GM23338 (cell line): ENCODE data around the gene PTPRJ. TPM values are rescaled to one million over a fixed set of nuclear protein-coding genes. Genes with fewer than 3 reads are reported as not detected.

Experiments
- ATAC-seq: fragments of 200-7000 bp; cut with Tn5 transposase; 3 replicates; pipeline ENCODE4 v1.9.1; 2020
- DNase-seq: peaks from one replicate; pipeline ENCODE4 v3.0.0-alpha.2; 2015; ENCODE audit warnings: low spot score
- H2AFZ ChIP-seq: fragments of 200-600 bp; sonication (generic); 2 replicates; pipeline ENCODE4 v1.8.0; 2016; ENCODE audit warnings: antibody characterized with exemption, mild to moderate bottlenecking, moderate library complexity
- H3F3A ChIP-seq: fragments of 200-600 bp; sonication (generic); replicated peaks from 2 replicates; pipeline ENCODE4 v1.8.0; 2017; ENCODE audit warnings: antibody characterized with exemption, mixed run types, low read depth
- H3K27ac ChIP-seq: fragments of 200-600 bp; sonication (generic); 2 replicates; pipeline ENCODE4 v1.6.1; 2016; ENCODE audit warnings: low read depth
- H3K27me3 ChIP-seq: fragments of 200-600 bp; sonication (generic); 2 replicates; pipeline ENCODE4 v1.8.0; 2016; ENCODE audit warnings: mild to moderate bottlenecking, mixed run types, moderate library complexity; ENCODE audit not compliant: insufficient read depth
- H3K36me3 ChIP-seq: fragments of 200-600 bp; sonication (generic); 2 replicates; pipeline ENCODE4 v1.8.0; 2016; ENCODE audit warnings: mild to moderate bottlenecking; ENCODE audit not compliant: insufficient read depth
- H3K4me1 ChIP-seq: fragments of 200-600 bp; sonication (generic); 2 replicates; pipeline ENCODE4 v1.8.0; 2016; ENCODE audit warnings: mild to moderate bottlenecking, moderate library complexity; ENCODE audit not compliant: insufficient read depth
- H3K4me2 ChIP-seq: fragments of 200-600 bp; sonication (generic); 2 replicates; pipeline ENCODE4 v1.7.1; 2017; ENCODE audit warnings: mixed run types
- H3K4me3 ChIP-seq: fragments of 200-600 bp; sonication (generic); 2 replicates; pipeline ENCODE4 v1.6.1; 2016; ENCODE audit warnings: mixed run types
- H3K79me2 ChIP-seq: fragments of 200-600 bp; sonication (generic); replicated peaks from 2 replicates; pipeline ENCODE4 v1.8.0; 2017; ENCODE audit warnings: mild to moderate bottlenecking; ENCODE audit not compliant: insufficient read depth
- H3K9me2 ChIP-seq: fragments of 200-600 bp; sonication (generic); 2 replicates; pipeline ENCODE4 v1.8.0; 2017; ENCODE audit not compliant: insufficient read depth
- H4K20me1 ChIP-seq: fragments of 200-600 bp; sonication (generic); replicated peaks from 2 replicates; pipeline ENCODE4 v1.8.0; 2017; ENCODE audit warnings: mild to moderate bottlenecking; ENCODE audit not compliant: insufficient read depth
- H3K27ac Mint-ChIP-seq: 2 replicates; pipeline ENCODE4 v1.8.0; 2020; ENCODE audit warnings: inconsistent platforms, mild to moderate bottlenecking, moderate library complexity, mixed read lengths
- H3K27me3 Mint-ChIP-seq: 3 replicates; pipeline ENCODE4 v1.8.0; 2022; ENCODE audit warnings: low read depth, mild to moderate bottlenecking, moderate library complexity, mixed read lengths, inconsistent platforms; ENCODE audit not compliant: insufficient read depth, poor library complexity
- H3K36me3 Mint-ChIP-seq: 3 replicates; pipeline ENCODE4 v1.8.0; 2021; ENCODE audit warnings: low read depth, mild to moderate bottlenecking, inconsistent platforms, moderate library complexity, mixed read lengths
- H3K4me1 Mint-ChIP-seq: 3 replicates; pipeline ENCODE4 v1.8.0; 2020; ENCODE audit warnings: mild to moderate bottlenecking, inconsistent platforms, mixed read lengths
- H3K4me3 Mint-ChIP-seq: 3 replicates; pipeline ENCODE4 v1.8.0; 2021; ENCODE audit warnings: moderate library complexity, mild to moderate bottlenecking, inconsistent platforms, mixed read lengths
- H3K9me3 Mint-ChIP-seq: 3 replicates; pipeline ENCODE4 v1.8.0; 2020; ENCODE audit warnings: moderate library complexity, mild to moderate bottlenecking, inconsistent platforms, mixed read lengths
- CREB1 ChIP-seq: fragments of 250-450 bp; sonication (Bioruptor Pico); IDR thresholded peaks from 2 replicates; pipeline ENCODE4 v1.5.0; 2020; ENCODE audit warnings: low read depth, mild to moderate bottlenecking, moderate library complexity
- EZH2 ChIP-seq: fragments of 200-600 bp; sonication (generic); IDR thresholded peaks from one replicate; pipeline ENCODE4 v1.8.0; 2017; ENCODE audit warnings: antibody characterized with exemption, mild to moderate bottlenecking, low read depth; ENCODE audit not compliant: unreplicated experiment
- EZH2phosphoT487 ChIP-seq: fragments of 200-600 bp; sonication (generic); IDR thresholded peaks from one replicate; pipeline ENCODE4 v1.8.1; 2018; ENCODE audit warnings: antibody characterized with exemption; ENCODE audit not compliant: unreplicated experiment
- JUNB ChIP-seq: IDR thresholded peaks from one replicate; pipeline ENCODE4 v1.6.1; 2016; ENCODE audit warnings: antibody characterized with exemption; ENCODE audit not compliant: unreplicated experiment
- ZNF114 ChIP-seq: fragments of 250-450 bp; sonication (Bioruptor Pico); IDR thresholded peaks from 2 replicates; pipeline ENCODE4 v1.5.0; 2020; ENCODE audit warnings: mild to moderate bottlenecking, moderate library complexity
- ZNF331 ChIP-seq: fragments of 250-450 bp; sonication (Bioruptor Pico); IDR thresholded peaks from 2 replicates; pipeline ENCODE4 v1.5.0; 2020; ENCODE audit warnings: low read depth, mild to moderate bottlenecking, moderate library complexity
- polyA plus RNA-seq: library from polyadenylated mRNA; unstranded; fragments of >200 nt; fragmentation: Nextera tagmentation; extraction: Ambion mirVana; gene quantifications from 2 replicates; pipeline ENCODE4 v1.2.1, GENCODE V29; 2016
- total RNA-seq: library from RNA; depleted of rRNA; stranded (reverse); fragments of >200 nt; shearing (Covaris generic); gene quantifications from 2 replicates; pipeline ENCODE4 v1.2.3, GENCODE V29; 2014
- TF ChIP-seq, protein P1 (sequence below): fragments of 250-450 bp; sonication (Bioruptor Pico); IDR thresholded peaks from 2 replicates; pipeline ENCODE4 v1.5.0; 2020; ENCODE audit warnings: mild to moderate bottlenecking, moderate library complexity
- TF ChIP-seq, protein P2 (sequence below): IDR thresholded peaks from one replicate; pipeline ENCODE4 v1.6.1; 2018; ENCODE audit warnings: antibody characterized with exemption; ENCODE audit not compliant: unreplicated experiment

The PTPRJ gene
- total and polyA plus RNA-seq, 2 experiments from 2014 or later, result 4.2 to 16.0 TPM

DNA sequence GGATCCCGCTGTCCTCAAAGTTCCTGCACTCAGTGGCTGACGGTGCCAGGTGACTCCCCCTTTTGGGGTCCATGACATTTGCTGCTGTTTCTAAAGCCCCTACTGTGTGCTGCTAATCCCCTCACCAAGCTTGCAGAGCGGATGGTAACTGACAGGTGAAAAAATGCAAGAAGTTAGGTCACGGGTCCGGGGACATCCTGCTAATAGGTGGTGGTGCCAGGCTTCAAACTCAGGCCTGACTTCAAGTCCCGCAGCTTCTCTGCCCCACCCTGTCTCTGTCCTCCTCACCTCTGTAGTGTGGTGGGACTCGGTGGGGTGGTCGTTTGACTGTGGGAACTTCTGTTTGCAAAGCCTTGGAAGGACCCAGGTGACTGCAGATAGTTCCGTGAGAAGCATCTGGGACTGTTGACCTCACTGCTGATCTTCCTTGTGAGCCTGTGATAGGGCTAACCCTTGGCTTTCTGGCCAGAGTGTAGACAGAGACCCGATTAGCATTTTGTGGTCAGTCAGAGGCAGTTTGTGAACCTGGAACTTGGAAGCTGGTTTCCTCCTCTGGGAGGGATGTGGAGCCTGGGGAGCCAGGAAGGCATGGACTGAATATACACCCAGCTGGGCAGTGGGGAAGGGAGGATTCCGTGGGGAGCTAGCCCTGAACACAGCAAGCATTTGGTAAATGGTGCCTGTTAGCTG, 120.8 kb downstream of the PTPRJ start (continued):
- TF ChIP-seq, protein P1, sequence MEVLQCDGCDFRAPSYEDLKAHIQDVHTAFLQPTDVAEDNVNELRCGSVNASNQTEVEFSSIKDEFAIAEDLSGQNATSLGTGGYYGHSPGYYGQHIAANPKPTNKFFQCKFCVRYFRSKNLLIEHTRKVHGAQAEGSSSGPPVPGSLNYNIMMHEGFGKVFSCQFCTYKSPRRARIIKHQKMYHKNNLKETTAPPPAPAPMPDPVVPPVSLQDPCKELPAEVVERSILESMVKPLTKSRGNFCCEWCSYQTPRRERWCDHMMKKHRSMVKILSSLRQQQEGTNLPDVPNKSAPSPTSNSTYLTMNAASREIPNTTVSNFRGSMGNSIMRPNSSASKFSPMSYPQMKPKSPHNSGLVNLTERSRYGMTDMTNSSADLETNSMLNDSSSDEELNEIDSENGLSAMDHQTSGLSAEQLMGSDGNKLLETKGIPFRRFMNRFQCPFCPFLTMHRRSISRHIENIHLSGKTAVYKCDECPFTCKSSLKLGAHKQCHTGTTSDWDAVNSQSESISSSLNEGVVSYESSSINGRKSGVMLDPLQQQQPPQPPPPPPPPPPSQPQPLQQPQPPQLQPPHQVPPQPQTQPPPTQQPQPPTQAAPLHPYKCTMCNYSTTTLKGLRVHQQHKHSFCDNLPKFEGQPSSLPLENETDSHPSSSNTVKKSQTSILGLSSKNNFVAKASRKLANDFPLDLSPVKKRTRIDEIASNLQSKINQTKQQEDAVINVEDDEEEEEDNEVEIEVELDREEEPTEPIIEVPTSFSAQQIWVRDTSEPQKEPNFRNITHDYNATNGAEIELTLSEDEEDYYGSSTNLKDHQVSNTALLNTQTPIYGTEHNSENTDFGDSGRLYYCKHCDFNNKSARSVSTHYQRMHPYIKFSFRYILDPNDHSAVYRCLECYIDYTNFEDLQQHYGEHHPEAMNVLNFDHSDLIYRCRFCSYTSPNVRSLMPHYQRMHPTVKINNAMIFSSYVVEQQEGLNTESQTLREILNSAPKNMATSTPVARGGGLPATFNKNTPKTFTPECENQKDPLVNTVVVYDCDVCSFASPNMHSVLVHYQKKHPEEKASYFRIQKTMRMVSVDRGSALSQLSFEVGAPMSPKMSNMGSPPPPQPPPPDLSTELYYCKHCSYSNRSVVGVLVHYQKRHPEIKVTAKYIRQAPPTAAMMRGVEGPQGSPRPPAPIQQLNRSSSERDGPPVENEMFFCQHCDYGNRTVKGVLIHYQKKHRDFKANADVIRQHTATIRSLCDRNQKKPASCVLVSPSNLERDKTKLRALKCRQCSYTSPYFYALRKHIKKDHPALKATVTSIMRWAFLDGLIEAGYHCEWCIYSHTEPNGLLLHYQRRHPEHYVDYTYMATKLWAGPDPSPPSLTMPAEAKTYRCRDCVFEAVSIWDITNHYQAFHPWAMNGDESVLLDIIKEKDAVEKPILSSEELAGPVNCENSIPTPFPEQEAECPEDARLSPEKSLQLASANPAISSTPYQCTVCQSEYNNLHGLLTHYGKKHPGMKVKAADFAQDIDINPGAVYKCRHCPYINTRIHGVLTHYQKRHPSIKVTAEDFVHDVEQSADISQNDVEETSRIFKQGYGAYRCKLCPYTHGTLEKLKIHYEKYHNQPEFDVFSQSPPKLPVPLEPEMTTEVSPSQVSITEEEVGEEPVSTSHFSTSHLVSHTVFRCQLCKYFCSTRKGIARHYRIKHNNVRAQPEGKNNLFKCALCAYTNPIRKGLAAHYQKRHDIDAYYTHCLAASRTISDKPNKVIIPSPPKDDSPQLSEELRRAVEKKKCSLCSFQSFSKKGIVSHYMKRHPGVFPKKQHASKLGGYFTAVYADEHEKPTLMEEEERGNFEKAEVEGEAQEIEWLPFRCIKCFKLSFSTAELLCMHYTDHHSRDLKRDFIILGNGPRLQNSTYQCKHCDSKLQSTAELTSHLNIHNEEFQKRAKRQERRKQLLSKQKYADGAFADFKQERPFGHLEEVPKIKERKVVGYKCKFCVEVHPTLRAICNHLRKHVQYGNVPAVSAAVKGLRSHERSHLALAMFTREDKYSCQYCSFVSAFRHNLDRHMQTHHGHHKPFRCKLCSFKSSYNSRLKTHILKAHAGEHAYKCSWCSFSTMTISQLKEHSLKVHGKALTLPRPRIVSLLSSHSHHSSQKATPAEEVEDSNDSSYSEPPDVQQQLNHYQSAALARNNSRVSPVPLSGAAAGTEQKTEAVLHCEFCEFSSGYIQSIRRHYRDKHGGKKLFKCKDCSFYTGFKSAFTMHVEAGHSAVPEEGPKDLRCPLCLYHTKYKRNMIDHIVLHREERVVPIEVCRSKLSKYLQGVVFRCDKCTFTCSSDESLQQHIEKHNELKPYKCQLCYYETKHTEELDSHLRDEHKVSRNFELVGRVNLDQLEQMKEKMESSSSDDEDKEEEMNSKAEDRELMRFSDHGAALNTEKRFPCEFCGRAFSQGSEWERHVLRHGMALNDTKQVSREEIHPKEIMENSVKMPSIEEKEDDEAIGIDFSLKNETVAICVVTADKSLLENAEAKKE (CRISPR knock-in tag), result no peak
- no peak for TF ChIP-seq JUNB

DNA sequence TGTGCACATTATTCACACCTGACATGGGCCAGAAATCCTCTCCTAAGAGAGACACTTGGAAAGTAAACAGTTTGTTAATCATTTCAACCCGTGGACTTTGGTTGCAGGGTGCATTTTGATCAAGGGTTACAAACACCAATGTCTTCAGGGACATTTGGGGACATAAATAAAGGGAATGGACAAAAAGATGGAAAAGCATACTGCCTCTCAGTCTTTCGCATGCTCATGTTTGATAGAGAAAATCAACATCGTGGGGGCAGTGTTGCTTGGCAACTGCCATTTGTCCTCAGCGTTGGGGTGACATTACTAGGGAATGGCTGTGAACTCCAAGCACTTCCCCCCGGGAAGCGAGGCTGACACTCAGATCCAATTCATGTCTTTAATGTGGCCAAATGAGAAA, 121.6 kb downstream of the PTPRJ start:
- no peak for DNase-seq
- no peaks in the 10 kb centered on the region for H3F3A ChIP-seq
- no peak overlapping the region for H3K4me3 Mint-ChIP-seq
- ATAC-seq, result no peak
- H2AFZ ChIP-seq, result no peak overlapping the region
- no peak overlapping the region for H3K4me3 ChIP-seq
- H4K20me1 ChIP-seq, result no peaks in the 10 kb centered on the region
- no peaks in the 10 kb centered on the region for H3K9me2 ChIP-seq
- H3K4me1 ChIP-seq, result peaks cover 20% of the 10 kb centered on the region
- peaks cover 5% of the 10 kb centered on the region; the same call in 1 of the 2 replicates for H3K79me2 ChIP-seq
- no peak overlapping the region for H3K27ac Mint-ChIP-seq
- no peaks in the 10 kb centered on the region for H3K36me3 Mint-ChIP-seq
- H3K27me3 ChIP-seq, result no peaks in the 10 kb centered on the region
- H3K27me3 Mint-ChIP-seq, result peaks cover 5% of the 10 kb centered on the region
- H3K4me2 ChIP-seq, result no peak overlapping the region
- H3K27ac ChIP-seq, result no peak overlapping the region
- H3K4me1 Mint-ChIP-seq, result peaks cover 38% of the 10 kb centered on the region
- no peaks in the 10 kb centered on the region for H3K36me3 ChIP-seq
- H3K9me3 Mint-ChIP-seq, result no peaks in the 10 kb centered on the region
- TF ChIP-seq ZNF331 (CRISPR knock-in tag) (no peak), ZNF114 (CRISPR knock-in tag) (no peak), EZH2phosphoT487 (no peak), EZH2 (no peak), CREB1 (no peak)
- TF ChIP-seq, protein P2, sequence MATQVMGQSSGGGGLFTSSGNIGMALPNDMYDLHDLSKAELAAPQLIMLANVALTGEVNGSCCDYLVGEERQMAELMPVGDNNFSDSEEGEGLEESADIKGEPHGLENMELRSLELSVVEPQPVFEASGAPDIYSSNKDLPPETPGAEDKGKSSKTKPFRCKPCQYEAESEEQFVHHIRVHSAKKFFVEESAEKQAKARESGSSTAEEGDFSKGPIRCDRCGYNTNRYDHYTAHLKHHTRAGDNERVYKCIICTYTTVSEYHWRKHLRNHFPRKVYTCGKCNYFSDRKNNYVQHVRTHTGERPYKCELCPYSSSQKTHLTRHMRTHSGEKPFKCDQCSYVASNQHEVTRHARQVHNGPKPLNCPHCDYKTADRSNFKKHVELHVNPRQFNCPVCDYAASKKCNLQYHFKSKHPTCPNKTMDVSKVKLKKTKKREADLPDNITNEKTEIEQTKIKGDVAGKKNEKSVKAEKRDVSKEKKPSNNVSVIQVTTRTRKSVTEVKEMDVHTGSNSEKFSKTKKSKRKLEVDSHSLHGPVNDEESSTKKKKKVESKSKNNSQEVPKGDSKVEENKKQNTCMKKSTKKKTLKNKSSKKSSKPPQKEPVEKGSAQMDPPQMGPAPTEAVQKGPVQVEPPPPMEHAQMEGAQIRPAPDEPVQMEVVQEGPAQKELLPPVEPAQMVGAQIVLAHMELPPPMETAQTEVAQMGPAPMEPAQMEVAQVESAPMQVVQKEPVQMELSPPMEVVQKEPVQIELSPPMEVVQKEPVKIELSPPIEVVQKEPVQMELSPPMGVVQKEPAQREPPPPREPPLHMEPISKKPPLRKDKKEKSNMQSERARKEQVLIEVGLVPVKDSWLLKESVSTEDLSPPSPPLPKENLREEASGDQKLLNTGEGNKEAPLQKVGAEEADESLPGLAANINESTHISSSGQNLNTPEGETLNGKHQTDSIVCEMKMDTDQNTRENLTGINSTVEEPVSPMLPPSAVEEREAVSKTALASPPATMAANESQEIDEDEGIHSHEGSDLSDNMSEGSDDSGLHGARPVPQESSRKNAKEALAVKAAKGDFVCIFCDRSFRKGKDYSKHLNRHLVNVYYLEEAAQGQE, result no peak
